ENCODE data around the gene ATP8A2.

Gene ATP8A2

DNA sequence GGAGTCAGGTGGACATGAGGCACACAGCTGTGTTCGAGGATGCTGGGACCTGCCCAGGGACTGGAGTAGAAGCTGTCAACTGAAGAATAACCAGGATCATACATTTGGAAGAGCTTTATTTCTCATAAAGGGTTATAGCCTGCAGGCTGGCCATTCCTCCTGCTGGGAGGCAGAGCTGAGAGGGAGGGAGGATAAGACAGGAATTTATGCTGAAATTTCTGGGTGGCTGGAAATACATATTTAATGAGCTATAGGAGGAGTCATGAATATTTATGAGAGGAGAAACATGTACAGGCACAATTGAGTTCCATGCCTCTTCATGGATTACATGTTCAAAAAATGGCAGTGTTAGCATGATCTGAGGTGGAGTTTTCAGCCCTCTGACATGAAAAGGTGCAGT is 528.2 kb downstream of the ATP8A2 start:
- no peaks in the 10 kb centered on the region for H3K36me3 ChIP-seq (ENCODE audit: control insufficient read depth in 5 of 5, insufficient read depth in 5 of 5, low read length in 5 of 5)
- no peak overlapping the region for H3K4me3 ChIP-seq (ENCODE audit: low read depth in 1 of 5, low read length in 5 of 5)
- no peaks in the 10 kb centered on the region for H3K4me1 ChIP-seq (ENCODE audit: control insufficient read depth in 5 of 5, insufficient read depth in 5 of 5, low read length in 5 of 5)
- H3K9me3 ChIP-seq (ENCODE audit: control insufficient read depth in 5 of 5, low read length in 5 of 5) = no peaks in the 10 kb centered on the region
- H3K27ac ChIP-seq (ENCODE audit: low read depth, low read length) = no peak overlapping the region
- H3K9ac ChIP-seq (ENCODE audit: low read length in 5 of 5) = no peak overlapping the region
- H3K27me3 ChIP-seq (ENCODE audit: control insufficient read depth in 5 of 5, insufficient read depth in 4 of 5, low read length in 5 of 5) = peaks cover 0 to 4% (median 0%) of the 10 kb centered on the region in 5 donors

- Histone ChIP-seq H3K9ac (ENCODE audit: low read length in 5 of 5) (no peak overlapping the region), H3K36me3 (ENCODE audit: control insufficient read depth in 5 of 5, insufficient read depth in 5 of 5, low read length in 5 of 5) (no peaks in the 10 kb centered on the region), H3K4me1 (ENCODE audit: control insufficient read depth in 5 of 5, insufficient read depth in 5 of 5, low read length in 5 of 5) (peaks cover 0 to 6% (median 0%) of the 10 kb centered on the region in 5 donors), H3K27me3 (ENCODE audit: control insufficient read depth in 5 of 5, insufficient read depth in 4 of 5, low read length in 5 of 5) (peaks cover 0 to 4% (median 0%) of the 10 kb centered on the region in 5 donors), H3K27ac (ENCODE audit: low read depth, low read length) (no peak overlapping the region), H3K4me3 (ENCODE audit: low read depth in 1 of 5, low read length in 5 of 5) (no peak overlapping the region), H3K9me3 (ENCODE audit: control insufficient read depth in 5 of 5, low read length in 5 of 5) (no peaks in the 10 kb centered on the region)
These were observed 529.9 kb downstream of the ATP8A2 start for GRCh38 chr13:25901460-25902376.

GRCh38 chr13:25902455-25902854 is 530.7 kb downstream of the ATP8A2 start:
- Histone ChIP-seq H3K27me3 (ENCODE audit: control insufficient read depth in 5 of 5, insufficient read depth in 4 of 5, low read length in 5 of 5) (peaks cover 0 to 4% (median 0%) of the 10 kb centered on the region in 5 donors), H3K36me3 (ENCODE audit: control insufficient read depth in 5 of 5, insufficient read depth in 5 of 5, low read length in 5 of 5) (no peaks in the 10 kb centered on the region), H3K4me3 (ENCODE audit: low read depth in 1 of 5, low read length in 5 of 5) (no peak overlapping the region)

DNA sequence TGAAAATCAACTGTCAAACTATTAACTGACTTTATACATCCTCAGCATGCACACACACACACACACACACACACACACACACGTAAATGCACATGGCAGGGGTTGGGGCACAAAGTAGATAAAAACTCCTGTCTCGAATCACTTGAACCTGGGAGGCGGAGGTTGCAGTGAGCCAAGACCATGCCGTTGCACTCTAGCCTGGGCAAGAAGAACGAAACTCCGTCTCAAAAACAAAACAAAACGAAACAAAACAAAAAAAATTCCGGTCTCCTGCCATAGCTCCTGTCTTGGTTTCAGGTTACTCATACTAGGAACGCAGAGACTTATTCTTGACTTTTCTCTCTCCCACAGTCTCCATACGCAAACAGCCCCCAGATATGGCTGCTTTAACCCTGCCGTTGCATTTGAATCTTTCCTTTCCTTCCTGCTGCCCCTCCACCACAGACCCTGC is 531.1 kb downstream of the ATP8A2 start:
- Histone ChIP-seq H3K4me1 (ENCODE audit: control insufficient read depth in 5 of 5, insufficient read depth in 5 of 5, low read length in 5 of 5) (peaks cover 0 to 6% (median 0%) of the 10 kb centered on the region in 5 donors), H3K9me3 (ENCODE audit: control insufficient read depth in 5 of 5, low read length in 5 of 5) (no peaks in the 10 kb centered on the region), H3K27ac (ENCODE audit: low read depth, low read length) (no peak overlapping the region), H3K27me3 (ENCODE audit: control insufficient read depth in 5 of 5, insufficient read depth in 4 of 5, low read length in 5 of 5) (peaks cover 0 to 4% (median 0%) of the 10 kb centered on the region in 5 donors), H3K36me3 (ENCODE audit: control insufficient read depth in 5 of 5, insufficient read depth in 5 of 5, low read length in 5 of 5) (no peaks in the 10 kb centered on the region), H3K9ac (ENCODE audit: low read length in 5 of 5) (no peak overlapping the region), H3K4me3 (ENCODE audit: low read depth in 1 of 5, low read length in 5 of 5) (no peak overlapping the region)

More at GRCh38 chr13:25902455-25902854, 530.7 kb downstream of the ATP8A2 start:
- no peak overlapping the region for H3K9ac ChIP-seq (ENCODE audit: low read length in 5 of 5)
- H3K9me3 ChIP-seq (ENCODE audit: control insufficient read depth in 5 of 5, low read length in 5 of 5) = no peaks in the 10 kb centered on the region
- peaks cover 0 to 6% (median 0%) of the 10 kb centered on the region in 5 donors for H3K4me1 ChIP-seq (ENCODE audit: control insufficient read depth in 5 of 5, insufficient read depth in 5 of 5, low read length in 5 of 5)
- no peak overlapping the region for H3K27ac ChIP-seq (ENCODE audit: low read depth, low read length)

DNA sequence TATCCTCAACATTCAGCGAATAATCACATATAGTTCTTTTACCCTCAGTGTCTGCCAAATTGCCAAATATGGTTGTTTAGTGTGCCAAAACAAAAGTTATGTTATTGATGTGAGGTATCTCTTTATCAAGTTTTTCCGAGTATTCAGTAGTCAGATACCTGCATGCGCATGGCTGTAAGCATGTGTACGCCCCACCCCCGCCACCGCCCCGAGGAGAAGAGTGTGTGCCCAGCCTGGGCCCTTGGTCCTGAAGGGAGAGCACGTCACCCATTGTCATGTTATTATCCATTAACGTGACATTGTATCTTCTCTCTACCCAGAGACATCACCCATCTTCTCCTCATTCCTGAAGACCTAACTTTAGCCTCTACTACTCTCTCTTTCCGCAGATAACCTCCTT is 533.1 kb downstream of the ATP8A2 start:
- Histone ChIP-seq H3K4me1 (ENCODE audit: control insufficient read depth in 5 of 5, insufficient read depth in 5 of 5, low read length in 5 of 5) (peaks cover 0 to 6% (median 0%) of the 10 kb centered on the region in 5 donors), H3K36me3 (ENCODE audit: control insufficient read depth in 5 of 5, insufficient read depth in 5 of 5, low read length in 5 of 5) (no peaks in the 10 kb centered on the region), H3K27ac (ENCODE audit: low read depth, low read length) (no peak overlapping the region), H3K4me3 (ENCODE audit: low read depth in 1 of 5, low read length in 5 of 5) (no peak overlapping the region), H3K9ac (ENCODE audit: low read length in 5 of 5) (no peak overlapping the region), H3K27me3 (ENCODE audit: control insufficient read depth in 5 of 5, insufficient read depth in 4 of 5, low read length in 5 of 5) (peaks cover 0 to under 1% (median 0%) of the 10 kb centered on the region in 5 donors), H3K9me3 (ENCODE audit: control insufficient read depth in 5 of 5, low read length in 5 of 5) (no peaks in the 10 kb centered on the region)

DNA sequence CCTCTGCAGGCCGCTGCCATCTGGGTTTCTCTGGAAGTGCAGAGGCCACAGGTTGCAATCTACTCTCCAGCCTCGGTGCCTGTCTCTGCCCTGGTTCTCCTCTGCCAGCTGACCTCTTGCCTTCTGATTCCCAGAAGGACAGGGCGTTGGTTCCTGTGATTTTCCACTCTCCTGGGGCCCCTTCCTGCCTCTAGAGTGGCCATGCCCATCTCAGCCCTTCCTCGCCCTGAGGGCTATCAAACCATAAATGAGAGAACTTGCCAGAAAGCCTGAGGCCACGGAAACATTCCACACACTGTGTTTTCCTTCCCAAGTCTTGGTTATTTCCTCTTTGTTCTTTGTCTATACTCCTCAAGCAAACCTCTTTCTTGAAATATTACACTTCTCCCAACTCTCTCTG is 533.8 kb downstream of the ATP8A2 start:
- Histone ChIP-seq H3K27me3 (ENCODE audit: control insufficient read depth in 5 of 5, insufficient read depth in 4 of 5, low read length in 5 of 5) (no peaks in the 10 kb centered on the region), H3K36me3 (ENCODE audit: control insufficient read depth in 5 of 5, insufficient read depth in 5 of 5, low read length in 5 of 5) (no peaks in the 10 kb centered on the region), H3K4me1 (ENCODE audit: control insufficient read depth in 5 of 5, insufficient read depth in 5 of 5, low read length in 5 of 5) (peaks cover 0 to 6% (median 0%) of the 10 kb centered on the region in 5 donors), H3K9me3 (ENCODE audit: control insufficient read depth in 5 of 5, low read length in 5 of 5) (no peaks in the 10 kb centered on the region), H3K4me3 (ENCODE audit: low read depth in 1 of 5, low read length in 5 of 5) (no peak overlapping the region), H3K27ac (ENCODE audit: low read depth, low read length) (no peak overlapping the region), H3K9ac (ENCODE audit: low read length in 5 of 5) (no peak overlapping the region)

- H3K27me3 ChIP-seq (ENCODE audit: control insufficient read depth in 5 of 5, insufficient read depth in 4 of 5, low read length in 5 of 5) = no peaks in the 10 kb centered on the region
- no peak overlapping the region for H3K27ac ChIP-seq (ENCODE audit: low read depth, low read length)
- no peak overlapping the region for H3K9ac ChIP-seq (ENCODE audit: low read length in 5 of 5)
- no peaks in the 10 kb centered on the region for H3K36me3 ChIP-seq (ENCODE audit: control insufficient read depth in 5 of 5, insufficient read depth in 5 of 5, low read length in 5 of 5)
- no peak overlapping the region for H3K4me3 ChIP-seq (ENCODE audit: low read depth in 1 of 5, low read length in 5 of 5)
- H3K4me1 ChIP-seq (ENCODE audit: control insufficient read depth in 5 of 5, insufficient read depth in 5 of 5, low read length in 5 of 5) = peaks cover 0 to 6% (median 0%) of the 10 kb centered on the region in 5 donors
- no peaks in the 10 kb centered on the region for H3K9me3 ChIP-seq (ENCODE audit: control insufficient read depth in 5 of 5, low read length in 5 of 5)
These were observed 534.5 kb downstream of the ATP8A2 start for GRCh38 chr13:25906191-25906661.

DNA sequence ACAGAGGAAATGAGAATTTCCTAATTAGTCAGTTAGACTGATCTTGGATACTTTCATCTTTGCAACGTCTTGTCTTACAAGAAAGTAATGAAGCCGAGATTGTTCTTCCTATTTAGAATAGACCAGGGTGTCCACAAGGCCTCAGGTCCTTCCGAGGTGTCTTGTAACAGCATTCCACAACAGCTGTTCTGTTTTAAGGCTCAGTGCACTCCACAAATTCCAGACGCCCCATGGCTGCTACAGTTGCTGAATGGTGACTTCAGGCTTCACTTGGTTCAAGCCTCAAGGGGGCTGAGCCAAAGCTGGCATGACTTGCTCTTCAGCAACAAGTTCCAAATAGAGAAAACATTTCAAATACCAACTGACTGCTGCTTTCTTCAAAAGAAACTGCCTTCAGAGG is 536.6 kb downstream of the ATP8A2 start:
- Histone ChIP-seq H3K27me3 (ENCODE audit: control insufficient read depth in 5 of 5, insufficient read depth in 4 of 5, low read length in 5 of 5) (no peaks in the 10 kb centered on the region), H3K36me3 (ENCODE audit: control insufficient read depth in 5 of 5, insufficient read depth in 5 of 5, low read length in 5 of 5) (no peaks in the 10 kb centered on the region), H3K4me1 (ENCODE audit: control insufficient read depth in 5 of 5, insufficient read depth in 5 of 5, low read length in 5 of 5) (peaks cover 0 to 6% (median 0%) of the 10 kb centered on the region in 5 donors), H3K27ac (ENCODE audit: low read depth, low read length) (no peak overlapping the region), H3K4me3 (ENCODE audit: low read depth in 1 of 5, low read length in 5 of 5) (no peak overlapping the region), H3K9me3 (ENCODE audit: control insufficient read depth in 5 of 5, low read length in 5 of 5) (no peaks in the 10 kb centered on the region), H3K9ac (ENCODE audit: low read length in 5 of 5) (no peak overlapping the region)

DNA sequence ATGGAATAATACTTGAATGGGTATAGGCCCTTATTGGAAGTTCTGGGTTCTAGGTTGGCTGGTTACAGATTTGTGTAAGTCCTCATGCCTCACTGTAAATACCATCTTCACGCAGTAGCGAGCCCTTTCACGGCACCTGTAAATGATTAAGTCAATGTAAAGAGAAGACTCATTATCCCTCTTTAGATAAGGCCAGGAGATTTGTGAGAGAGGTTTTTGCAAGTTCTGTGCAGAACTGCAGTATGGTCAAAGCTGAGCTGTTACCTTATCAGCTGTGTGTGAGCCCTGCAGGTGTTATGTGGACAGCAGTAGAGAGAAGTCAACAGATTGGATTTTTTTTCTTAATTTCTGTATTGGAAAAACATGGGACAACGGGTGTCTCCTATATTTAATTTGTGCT is 538.5 kb downstream of the ATP8A2 start:
- Histone ChIP-seq H3K27ac (ENCODE audit: low read depth, low read length) (no peak overlapping the region), H3K36me3 (ENCODE audit: control insufficient read depth in 5 of 5, insufficient read depth in 5 of 5, low read length in 5 of 5) (no peaks in the 10 kb centered on the region), H3K4me1 (ENCODE audit: control insufficient read depth in 5 of 5, insufficient read depth in 5 of 5, low read length in 5 of 5) (peaks cover 0 to 6% (median 0%) of the 10 kb centered on the region in 5 donors), H3K9me3 (ENCODE audit: control insufficient read depth in 5 of 5, low read length in 5 of 5) (no peaks in the 10 kb centered on the region), H3K4me3 (ENCODE audit: low read depth in 1 of 5, low read length in 5 of 5) (no peak overlapping the region), H3K27me3 (ENCODE audit: control insufficient read depth in 5 of 5, insufficient read depth in 4 of 5, low read length in 5 of 5) (no peaks in the 10 kb centered on the region), H3K9ac (ENCODE audit: low read length in 5 of 5) (no peak overlapping the region)

- Histone ChIP-seq H3K27me3 (ENCODE audit: control insufficient read depth in 5 of 5, insufficient read depth in 4 of 5, low read length in 5 of 5) (no peaks in the 10 kb centered on the region), H3K4me3 (ENCODE audit: low read depth in 1 of 5, low read length in 5 of 5) (no peak overlapping the region)
These were observed 539.2 kb downstream of the ATP8A2 start for GRCh38 chr13:25910991-25911419.

More at GRCh38 chr13:25910991-25911419, 539.2 kb downstream of the ATP8A2 start:
- H3K27ac ChIP-seq (ENCODE audit: low read depth, low read length) = no peak overlapping the region
- H3K4me1 ChIP-seq (ENCODE audit: control insufficient read depth in 5 of 5, insufficient read depth in 5 of 5, low read length in 5 of 5) = no peaks in the 10 kb centered on the region
- H3K36me3 ChIP-seq (ENCODE audit: control insufficient read depth in 5 of 5, insufficient read depth in 5 of 5, low read length in 5 of 5) = no peaks in the 10 kb centered on the region
- H3K9me3 ChIP-seq (ENCODE audit: control insufficient read depth in 5 of 5, low read length in 5 of 5) = no peaks in the 10 kb centered on the region
- no peak overlapping the region for H3K9ac ChIP-seq (ENCODE audit: low read length in 5 of 5)
